GM23338 (cell line): ENCODE data around the gene NOP9. TPM values are rescaled to one million over a fixed set of nuclear protein-coding genes. Genes with fewer than 3 reads are reported as not detected.

Experiments used
- ATAC-seq: fragments of 200-7000 bp; cut with Tn5 transposase; 3 replicates; pipeline ENCODE4 v1.9.1; 2020
- DNase-seq: peaks from one replicate; pipeline ENCODE4 v3.0.0-alpha.2; 2015; ENCODE audit warnings: low spot score
- H2AFZ ChIP-seq: fragments of 200-600 bp; sonication (generic); 2 replicates; pipeline ENCODE4 v1.8.0; 2016; ENCODE audit warnings: antibody characterized with exemption, mild to moderate bottlenecking, moderate library complexity
- H3F3A ChIP-seq: fragments of 200-600 bp; sonication (generic); replicated peaks from 2 replicates; pipeline ENCODE4 v1.8.0; 2017; ENCODE audit warnings: antibody characterized with exemption, mixed run types, low read depth
- H3K27ac ChIP-seq: fragments of 200-600 bp; sonication (generic); 2 replicates; pipeline ENCODE4 v1.6.1; 2016; ENCODE audit warnings: low read depth
- H3K27me3 ChIP-seq: fragments of 200-600 bp; sonication (generic); 2 replicates; pipeline ENCODE4 v1.8.0; 2016; ENCODE audit warnings: mild to moderate bottlenecking, mixed run types, moderate library complexity; ENCODE audit not compliant: insufficient read depth
- H3K36me3 ChIP-seq: fragments of 200-600 bp; sonication (generic); 2 replicates; pipeline ENCODE4 v1.8.0; 2016; ENCODE audit warnings: mild to moderate bottlenecking; ENCODE audit not compliant: insufficient read depth
- H3K4me1 ChIP-seq: fragments of 200-600 bp; sonication (generic); 2 replicates; pipeline ENCODE4 v1.8.0; 2016; ENCODE audit warnings: mild to moderate bottlenecking, moderate library complexity; ENCODE audit not compliant: insufficient read depth
- H3K4me2 ChIP-seq: fragments of 200-600 bp; sonication (generic); 2 replicates; pipeline ENCODE4 v1.7.1; 2017; ENCODE audit warnings: mixed run types
- H3K4me3 ChIP-seq: fragments of 200-600 bp; sonication (generic); 2 replicates; pipeline ENCODE4 v1.6.1; 2016; ENCODE audit warnings: mixed run types
- H3K79me2 ChIP-seq: fragments of 200-600 bp; sonication (generic); replicated peaks from 2 replicates; pipeline ENCODE4 v1.8.0; 2017; ENCODE audit warnings: mild to moderate bottlenecking; ENCODE audit not compliant: insufficient read depth
- H3K9me2 ChIP-seq: fragments of 200-600 bp; sonication (generic); 2 replicates; pipeline ENCODE4 v1.8.0; 2017; ENCODE audit not compliant: insufficient read depth
- H4K20me1 ChIP-seq: fragments of 200-600 bp; sonication (generic); replicated peaks from 2 replicates; pipeline ENCODE4 v1.8.0; 2017; ENCODE audit warnings: mild to moderate bottlenecking; ENCODE audit not compliant: insufficient read depth
- H3K27ac Mint-ChIP-seq: 2 replicates; pipeline ENCODE4 v1.8.0; 2020; ENCODE audit warnings: inconsistent platforms, mild to moderate bottlenecking, moderate library complexity, mixed read lengths
- H3K27me3 Mint-ChIP-seq: 3 replicates; pipeline ENCODE4 v1.8.0; 2022; ENCODE audit warnings: low read depth, mild to moderate bottlenecking, moderate library complexity, mixed read lengths, inconsistent platforms; ENCODE audit not compliant: insufficient read depth, poor library complexity
- H3K36me3 Mint-ChIP-seq: 3 replicates; pipeline ENCODE4 v1.8.0; 2021; ENCODE audit warnings: low read depth, mild to moderate bottlenecking, inconsistent platforms, moderate library complexity, mixed read lengths
- H3K4me1 Mint-ChIP-seq: 3 replicates; pipeline ENCODE4 v1.8.0; 2020; ENCODE audit warnings: mild to moderate bottlenecking, inconsistent platforms, mixed read lengths
- H3K4me3 Mint-ChIP-seq: 3 replicates; pipeline ENCODE4 v1.8.0; 2021; ENCODE audit warnings: moderate library complexity, mild to moderate bottlenecking, inconsistent platforms, mixed read lengths
- H3K9me3 Mint-ChIP-seq: 3 replicates; pipeline ENCODE4 v1.8.0; 2020; ENCODE audit warnings: moderate library complexity, mild to moderate bottlenecking, inconsistent platforms, mixed read lengths
- CREB1 ChIP-seq: fragments of 250-450 bp; sonication (Bioruptor Pico); IDR thresholded peaks from 2 replicates; pipeline ENCODE4 v1.5.0; 2020; ENCODE audit warnings: low read depth, mild to moderate bottlenecking, moderate library complexity
- EZH2 ChIP-seq: fragments of 200-600 bp; sonication (generic); IDR thresholded peaks from one replicate; pipeline ENCODE4 v1.8.0; 2017; ENCODE audit warnings: antibody characterized with exemption, mild to moderate bottlenecking, low read depth; ENCODE audit not compliant: unreplicated experiment
- EZH2phosphoT487 ChIP-seq: fragments of 200-600 bp; sonication (generic); IDR thresholded peaks from one replicate; pipeline ENCODE4 v1.8.1; 2018; ENCODE audit warnings: antibody characterized with exemption; ENCODE audit not compliant: unreplicated experiment
- JUNB ChIP-seq: IDR thresholded peaks from one replicate; pipeline ENCODE4 v1.6.1; 2016; ENCODE audit warnings: antibody characterized with exemption; ENCODE audit not compliant: unreplicated experiment
- NANOG ChIP-seq: IDR thresholded peaks from 2 replicates; pipeline ENCODE4 v1.6.1; 2016; ENCODE audit warnings: antibody characterized with exemption, borderline replicate concordance
- POLR2AphosphoS5 ChIP-seq: IDR thresholded peaks from 2 replicates; pipeline ENCODE4 v1.6.1; 2016; ENCODE audit warnings: antibody characterized with exemption, low read depth
- STAT1 ChIP-seq: IDR thresholded peaks from one replicate; pipeline ENCODE4 v1.6.1; 2016; ENCODE audit warnings: antibody characterized with exemption; ENCODE audit not compliant: unreplicated experiment
- ZNF114 ChIP-seq: fragments of 250-450 bp; sonication (Bioruptor Pico); IDR thresholded peaks from 2 replicates; pipeline ENCODE4 v1.5.0; 2020; ENCODE audit warnings: mild to moderate bottlenecking, moderate library complexity
- ZNF331 ChIP-seq: fragments of 250-450 bp; sonication (Bioruptor Pico); IDR thresholded peaks from 2 replicates; pipeline ENCODE4 v1.5.0; 2020; ENCODE audit warnings: low read depth, mild to moderate bottlenecking, moderate library complexity
- polyA plus RNA-seq: library from polyadenylated mRNA; unstranded; fragments of >200 nt; fragmentation: Nextera tagmentation; extraction: Ambion mirVana; gene quantifications from 2 replicates; pipeline ENCODE4 v1.2.1, GENCODE V29; 2016
- total RNA-seq: library from RNA; depleted of rRNA; stranded (reverse); fragments of >200 nt; shearing (Covaris generic); gene quantifications from 2 replicates; pipeline ENCODE4 v1.2.3, GENCODE V29; 2014
- TF ChIP-seq, protein P1 (sequence below): IDR thresholded peaks from one replicate; pipeline ENCODE4 v1.6.1; 2018; ENCODE audit warnings: antibody characterized with exemption; ENCODE audit not compliant: unreplicated experiment
- TF ChIP-seq, protein P2 (sequence below): fragments of 250-450 bp; sonication (Bioruptor Pico); IDR thresholded peaks from 2 replicates; pipeline ENCODE4 v1.5.0; 2020; ENCODE audit warnings: mild to moderate bottlenecking, moderate library complexity
- TF ChIP-seq, protein P3 (sequence below), 2 experiments: fragments of 200-600 bp in 1 of 2; sonication (generic) in 1 of 2; conservative IDR thresholded peaks; 2 replicates each; pipeline versions ENCODE4 v1.5.1 to v1.6.1; 2016 to 2017; ENCODE audit warnings: antibody characterized with exemption in 2 of 2, low read depth in 2 of 2, mild to moderate bottlenecking in 2 of 2, moderate library complexity in 1 of 2
- TF ChIP-seq, protein P4 (sequence below): IDR thresholded peaks from 2 replicates; pipeline ENCODE4 v1.6.1; 2016; ENCODE audit warnings: antibody characterized with exemption

The NOP9 gene
- total and polyA plus RNA-seq, 2 experiments from 2014 or later: 7.9 to 32.8 TPM

DNA sequence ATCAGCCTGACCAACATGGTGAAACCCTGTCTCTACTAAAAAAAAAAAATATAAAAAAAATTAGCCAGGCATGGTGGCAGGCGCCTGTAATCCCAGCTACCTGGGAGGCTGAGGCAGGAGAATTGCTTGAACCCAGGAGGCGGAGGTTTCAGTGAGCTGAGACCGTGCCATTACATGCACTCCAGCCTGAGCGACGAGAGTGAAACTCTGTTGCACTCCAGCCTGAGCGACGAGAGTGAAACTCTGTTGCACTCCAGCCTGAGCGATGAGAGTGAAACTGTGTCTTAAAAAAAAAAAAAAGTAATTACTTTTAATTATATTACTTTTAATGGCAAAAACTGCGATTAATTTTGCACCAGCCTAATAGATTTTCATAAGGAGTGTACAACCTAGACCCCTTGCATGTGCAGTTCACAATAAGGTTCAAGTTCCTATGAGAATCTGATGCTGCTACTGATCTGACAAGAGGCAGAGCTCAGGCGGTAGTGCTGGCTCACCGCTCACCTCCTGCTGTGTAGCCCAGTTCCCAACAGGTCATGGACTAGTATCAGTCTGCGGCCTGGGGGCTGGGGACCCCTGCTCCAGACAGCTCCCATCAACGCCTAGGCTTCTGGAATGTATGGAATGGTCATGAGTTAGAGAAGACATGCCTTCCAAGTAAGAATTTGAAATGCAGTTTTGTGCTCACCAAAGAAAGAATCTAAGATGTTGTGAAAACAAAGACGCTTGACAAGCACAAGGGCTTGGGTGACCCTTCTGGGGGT is 21.7 kb downstream of the NOP9 start:
- Histone ChIP-seq H3K4me1 (no peaks in the 10 kb centered on the region), H3K4me2 (no peak overlapping the region), H3F3A (no peaks in the 10 kb centered on the region), H4K20me1 (no peaks in the 10 kb centered on the region), H3K4me3 (no peak overlapping the region), H3K79me2 (no peaks in the 10 kb centered on the region), H3K36me3 (no peaks in the 10 kb centered on the region), H2AFZ (no peak overlapping the region), H3K9me2 (no peaks in the 10 kb centered on the region), H3K27me3 (peaks cover 53% of the 10 kb centered on the region), H3K27ac (no peak overlapping the region)
- H3K27me3 Mint-ChIP-seq: peaks cover 29% of the 10 kb centered on the region
- H3K9me3 Mint-ChIP-seq: no peaks in the 10 kb centered on the region
- H3K4me3 Mint-ChIP-seq: no peak overlapping the region
- H3K27ac Mint-ChIP-seq: no peak overlapping the region
- ATAC-seq (peak; percentile 47), DNase-seq (peak; percentile 32)
- no peak for TF ChIP-seq ZNF114 (CRISPR knock-in tag)
- TF ChIP-seq POLR2AphosphoS5: no peak
- TF ChIP-seq, protein P1, sequence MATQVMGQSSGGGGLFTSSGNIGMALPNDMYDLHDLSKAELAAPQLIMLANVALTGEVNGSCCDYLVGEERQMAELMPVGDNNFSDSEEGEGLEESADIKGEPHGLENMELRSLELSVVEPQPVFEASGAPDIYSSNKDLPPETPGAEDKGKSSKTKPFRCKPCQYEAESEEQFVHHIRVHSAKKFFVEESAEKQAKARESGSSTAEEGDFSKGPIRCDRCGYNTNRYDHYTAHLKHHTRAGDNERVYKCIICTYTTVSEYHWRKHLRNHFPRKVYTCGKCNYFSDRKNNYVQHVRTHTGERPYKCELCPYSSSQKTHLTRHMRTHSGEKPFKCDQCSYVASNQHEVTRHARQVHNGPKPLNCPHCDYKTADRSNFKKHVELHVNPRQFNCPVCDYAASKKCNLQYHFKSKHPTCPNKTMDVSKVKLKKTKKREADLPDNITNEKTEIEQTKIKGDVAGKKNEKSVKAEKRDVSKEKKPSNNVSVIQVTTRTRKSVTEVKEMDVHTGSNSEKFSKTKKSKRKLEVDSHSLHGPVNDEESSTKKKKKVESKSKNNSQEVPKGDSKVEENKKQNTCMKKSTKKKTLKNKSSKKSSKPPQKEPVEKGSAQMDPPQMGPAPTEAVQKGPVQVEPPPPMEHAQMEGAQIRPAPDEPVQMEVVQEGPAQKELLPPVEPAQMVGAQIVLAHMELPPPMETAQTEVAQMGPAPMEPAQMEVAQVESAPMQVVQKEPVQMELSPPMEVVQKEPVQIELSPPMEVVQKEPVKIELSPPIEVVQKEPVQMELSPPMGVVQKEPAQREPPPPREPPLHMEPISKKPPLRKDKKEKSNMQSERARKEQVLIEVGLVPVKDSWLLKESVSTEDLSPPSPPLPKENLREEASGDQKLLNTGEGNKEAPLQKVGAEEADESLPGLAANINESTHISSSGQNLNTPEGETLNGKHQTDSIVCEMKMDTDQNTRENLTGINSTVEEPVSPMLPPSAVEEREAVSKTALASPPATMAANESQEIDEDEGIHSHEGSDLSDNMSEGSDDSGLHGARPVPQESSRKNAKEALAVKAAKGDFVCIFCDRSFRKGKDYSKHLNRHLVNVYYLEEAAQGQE: no peak
- TF ChIP-seq CREB1 (CRISPR knock-in tag): no peak
- no peak for TF ChIP-seq JUNB
- no peak for TF ChIP-seq STAT1
- TF ChIP-seq, protein P2, sequence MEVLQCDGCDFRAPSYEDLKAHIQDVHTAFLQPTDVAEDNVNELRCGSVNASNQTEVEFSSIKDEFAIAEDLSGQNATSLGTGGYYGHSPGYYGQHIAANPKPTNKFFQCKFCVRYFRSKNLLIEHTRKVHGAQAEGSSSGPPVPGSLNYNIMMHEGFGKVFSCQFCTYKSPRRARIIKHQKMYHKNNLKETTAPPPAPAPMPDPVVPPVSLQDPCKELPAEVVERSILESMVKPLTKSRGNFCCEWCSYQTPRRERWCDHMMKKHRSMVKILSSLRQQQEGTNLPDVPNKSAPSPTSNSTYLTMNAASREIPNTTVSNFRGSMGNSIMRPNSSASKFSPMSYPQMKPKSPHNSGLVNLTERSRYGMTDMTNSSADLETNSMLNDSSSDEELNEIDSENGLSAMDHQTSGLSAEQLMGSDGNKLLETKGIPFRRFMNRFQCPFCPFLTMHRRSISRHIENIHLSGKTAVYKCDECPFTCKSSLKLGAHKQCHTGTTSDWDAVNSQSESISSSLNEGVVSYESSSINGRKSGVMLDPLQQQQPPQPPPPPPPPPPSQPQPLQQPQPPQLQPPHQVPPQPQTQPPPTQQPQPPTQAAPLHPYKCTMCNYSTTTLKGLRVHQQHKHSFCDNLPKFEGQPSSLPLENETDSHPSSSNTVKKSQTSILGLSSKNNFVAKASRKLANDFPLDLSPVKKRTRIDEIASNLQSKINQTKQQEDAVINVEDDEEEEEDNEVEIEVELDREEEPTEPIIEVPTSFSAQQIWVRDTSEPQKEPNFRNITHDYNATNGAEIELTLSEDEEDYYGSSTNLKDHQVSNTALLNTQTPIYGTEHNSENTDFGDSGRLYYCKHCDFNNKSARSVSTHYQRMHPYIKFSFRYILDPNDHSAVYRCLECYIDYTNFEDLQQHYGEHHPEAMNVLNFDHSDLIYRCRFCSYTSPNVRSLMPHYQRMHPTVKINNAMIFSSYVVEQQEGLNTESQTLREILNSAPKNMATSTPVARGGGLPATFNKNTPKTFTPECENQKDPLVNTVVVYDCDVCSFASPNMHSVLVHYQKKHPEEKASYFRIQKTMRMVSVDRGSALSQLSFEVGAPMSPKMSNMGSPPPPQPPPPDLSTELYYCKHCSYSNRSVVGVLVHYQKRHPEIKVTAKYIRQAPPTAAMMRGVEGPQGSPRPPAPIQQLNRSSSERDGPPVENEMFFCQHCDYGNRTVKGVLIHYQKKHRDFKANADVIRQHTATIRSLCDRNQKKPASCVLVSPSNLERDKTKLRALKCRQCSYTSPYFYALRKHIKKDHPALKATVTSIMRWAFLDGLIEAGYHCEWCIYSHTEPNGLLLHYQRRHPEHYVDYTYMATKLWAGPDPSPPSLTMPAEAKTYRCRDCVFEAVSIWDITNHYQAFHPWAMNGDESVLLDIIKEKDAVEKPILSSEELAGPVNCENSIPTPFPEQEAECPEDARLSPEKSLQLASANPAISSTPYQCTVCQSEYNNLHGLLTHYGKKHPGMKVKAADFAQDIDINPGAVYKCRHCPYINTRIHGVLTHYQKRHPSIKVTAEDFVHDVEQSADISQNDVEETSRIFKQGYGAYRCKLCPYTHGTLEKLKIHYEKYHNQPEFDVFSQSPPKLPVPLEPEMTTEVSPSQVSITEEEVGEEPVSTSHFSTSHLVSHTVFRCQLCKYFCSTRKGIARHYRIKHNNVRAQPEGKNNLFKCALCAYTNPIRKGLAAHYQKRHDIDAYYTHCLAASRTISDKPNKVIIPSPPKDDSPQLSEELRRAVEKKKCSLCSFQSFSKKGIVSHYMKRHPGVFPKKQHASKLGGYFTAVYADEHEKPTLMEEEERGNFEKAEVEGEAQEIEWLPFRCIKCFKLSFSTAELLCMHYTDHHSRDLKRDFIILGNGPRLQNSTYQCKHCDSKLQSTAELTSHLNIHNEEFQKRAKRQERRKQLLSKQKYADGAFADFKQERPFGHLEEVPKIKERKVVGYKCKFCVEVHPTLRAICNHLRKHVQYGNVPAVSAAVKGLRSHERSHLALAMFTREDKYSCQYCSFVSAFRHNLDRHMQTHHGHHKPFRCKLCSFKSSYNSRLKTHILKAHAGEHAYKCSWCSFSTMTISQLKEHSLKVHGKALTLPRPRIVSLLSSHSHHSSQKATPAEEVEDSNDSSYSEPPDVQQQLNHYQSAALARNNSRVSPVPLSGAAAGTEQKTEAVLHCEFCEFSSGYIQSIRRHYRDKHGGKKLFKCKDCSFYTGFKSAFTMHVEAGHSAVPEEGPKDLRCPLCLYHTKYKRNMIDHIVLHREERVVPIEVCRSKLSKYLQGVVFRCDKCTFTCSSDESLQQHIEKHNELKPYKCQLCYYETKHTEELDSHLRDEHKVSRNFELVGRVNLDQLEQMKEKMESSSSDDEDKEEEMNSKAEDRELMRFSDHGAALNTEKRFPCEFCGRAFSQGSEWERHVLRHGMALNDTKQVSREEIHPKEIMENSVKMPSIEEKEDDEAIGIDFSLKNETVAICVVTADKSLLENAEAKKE (CRISPR knock-in tag): no peak
- no peak for TF ChIP-seq EZH2phosphoT487
- no peak for TF ChIP-seq ZNF331 (CRISPR knock-in tag)
- no peak for TF ChIP-seq EZH2
- TF ChIP-seq, protein P3, sequence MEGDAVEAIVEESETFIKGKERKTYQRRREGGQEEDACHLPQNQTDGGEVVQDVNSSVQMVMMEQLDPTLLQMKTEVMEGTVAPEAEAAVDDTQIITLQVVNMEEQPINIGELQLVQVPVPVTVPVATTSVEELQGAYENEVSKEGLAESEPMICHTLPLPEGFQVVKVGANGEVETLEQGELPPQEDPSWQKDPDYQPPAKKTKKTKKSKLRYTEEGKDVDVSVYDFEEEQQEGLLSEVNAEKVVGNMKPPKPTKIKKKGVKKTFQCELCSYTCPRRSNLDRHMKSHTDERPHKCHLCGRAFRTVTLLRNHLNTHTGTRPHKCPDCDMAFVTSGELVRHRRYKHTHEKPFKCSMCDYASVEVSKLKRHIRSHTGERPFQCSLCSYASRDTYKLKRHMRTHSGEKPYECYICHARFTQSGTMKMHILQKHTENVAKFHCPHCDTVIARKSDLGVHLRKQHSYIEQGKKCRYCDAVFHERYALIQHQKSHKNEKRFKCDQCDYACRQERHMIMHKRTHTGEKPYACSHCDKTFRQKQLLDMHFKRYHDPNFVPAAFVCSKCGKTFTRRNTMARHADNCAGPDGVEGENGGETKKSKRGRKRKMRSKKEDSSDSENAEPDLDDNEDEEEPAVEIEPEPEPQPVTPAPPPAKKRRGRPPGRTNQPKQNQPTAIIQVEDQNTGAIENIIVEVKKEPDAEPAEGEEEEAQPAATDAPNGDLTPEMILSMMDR (conservative IDR thresholded peaks at IDR 0.05; ENCODE audit: low read depth in 2 of 2): no peak
- TF ChIP-seq NANOG: no peak
- TF ChIP-seq, protein P4, sequence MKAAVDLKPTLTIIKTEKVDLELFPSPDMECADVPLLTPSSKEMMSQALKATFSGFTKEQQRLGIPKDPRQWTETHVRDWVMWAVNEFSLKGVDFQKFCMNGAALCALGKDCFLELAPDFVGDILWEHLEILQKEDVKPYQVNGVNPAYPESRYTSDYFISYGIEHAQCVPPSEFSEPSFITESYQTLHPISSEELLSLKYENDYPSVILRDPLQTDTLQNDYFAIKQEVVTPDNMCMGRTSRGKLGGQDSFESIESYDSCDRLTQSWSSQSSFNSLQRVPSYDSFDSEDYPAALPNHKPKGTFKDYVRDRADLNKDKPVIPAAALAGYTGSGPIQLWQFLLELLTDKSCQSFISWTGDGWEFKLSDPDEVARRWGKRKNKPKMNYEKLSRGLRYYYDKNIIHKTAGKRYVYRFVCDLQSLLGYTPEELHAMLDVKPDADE: no peak
- peaks cover 2% of the 10 kb centered on the region; the same call in 1 of the 3 replicates for H3K4me1 Mint-ChIP-seq
- no peaks in the 10 kb centered on the region; the same call in 2 of the 3 replicates for H3K36me3 Mint-ChIP-seq
